GM19043 (cell line): ENCODE data around the gene JHY.
"Not testable (repeated sequence)": the region's sequence is repeated elsewhere in the genome, so short reads cannot be mapped to it uniquely, and the experiment has no call there.

Source experiments
- ATAC-seq: cut with Tn5 transposase; IDR thresholded peaks from one replicate; pipeline ENCODE4 v1.9.1; 2021; ENCODE audit warnings: low read depth; ENCODE audit not compliant: unreplicated experiment

JHY gene

GRCh38 chr11:122882189-122882856, at the start of gene JHY:
TSS of gene JHY (plus strand) at chr11:122882759. CDS start at chr11:122885850, 3,091 bp downstream.
- ATAC-seq, result no peak

GRCh38 chr11:122833846-122834464, 48.6 kb upstream of the JHY start:
- no peak for ATAC-seq

- ATAC-seq, result no peak
These were observed 45.6 kb upstream of the JHY start for GRCh38 chr11:122836916-122837315.

- ATAC-seq, result no peak
These were observed 44.8 kb upstream of the JHY start for GRCh38 chr11:122837528-122838346.

GRCh38 chr11:122843281-122844141, 39.0 kb upstream of the JHY start:
- peak; percentile 81 for ATAC-seq

GRCh38 chr11:122847466-122847865, 35.1 kb upstream of the JHY start:
- ATAC-seq, result no peak

GRCh38 chr11:122848186-122848585, 34.4 kb upstream of the JHY start:
- no peak for ATAC-seq

- ATAC-seq, result no peak
These were observed 32.4 kb upstream of the JHY start for GRCh38 chr11:122850076-122850631.

GRCh38 chr11:122851366-122851966, 31.1 kb upstream of the JHY start:
- peak; percentile 56 for ATAC-seq

GRCh38 chr11:122852074-122852795, 30.3 kb upstream of the JHY start:
- ATAC-seq, result no peak

GRCh38 chr11:122852796-122853160, 29.8 kb upstream of the JHY start:
- ATAC-seq, result no peak

GRCh38 chr11:122853261-122853660, 29.3 kb upstream of the JHY start:
- no peak for ATAC-seq

- no peak for ATAC-seq
These were observed 28.6 kb upstream of the JHY start for GRCh38 chr11:122853971-122854446.

GRCh38 chr11:122861631-122862030, 20.9 kb upstream of the JHY start:
- ATAC-seq, result no peak

- ATAC-seq, result no peak
These were observed 20.5 kb upstream of the JHY start for GRCh38 chr11:122862091-122862490.

GRCh38 chr11:122863154-122863553, 19.4 kb upstream of the JHY start:
- not testable (repeated sequence) for ATAC-seq

- no peak for ATAC-seq
These were observed 18.7 kb upstream of the JHY start for GRCh38 chr11:122863704-122864326.

- ATAC-seq, result no peak
These were observed 18.0 kb upstream of the JHY start for GRCh38 chr11:122864386-122865115.
